ENCODE measurements around the gene GSX2.

GRCh38 chr4:54110019-54110416, 10.1 kb downstream of the GSX2 start:
- TF ChIP-seq POLR2A (IDR thresholded peaks at IDR 0.05): no peak
- no peak for TF ChIP-seq CTCF (IDR thresholded peaks at IDR 0.05)

Data from body of pancreas (tissue), 4 donors.